ENCODE measurements around the gene TLCD3B. TPM values are rescaled to one million over a fixed set of nuclear protein-coding genes. Genes with fewer than 3 reads are reported as not detected.

The TLCD3B gene
- total and polyA plus RNA-seq, 12 donors: 0.29 TPM; not detected in 11

DNA sequence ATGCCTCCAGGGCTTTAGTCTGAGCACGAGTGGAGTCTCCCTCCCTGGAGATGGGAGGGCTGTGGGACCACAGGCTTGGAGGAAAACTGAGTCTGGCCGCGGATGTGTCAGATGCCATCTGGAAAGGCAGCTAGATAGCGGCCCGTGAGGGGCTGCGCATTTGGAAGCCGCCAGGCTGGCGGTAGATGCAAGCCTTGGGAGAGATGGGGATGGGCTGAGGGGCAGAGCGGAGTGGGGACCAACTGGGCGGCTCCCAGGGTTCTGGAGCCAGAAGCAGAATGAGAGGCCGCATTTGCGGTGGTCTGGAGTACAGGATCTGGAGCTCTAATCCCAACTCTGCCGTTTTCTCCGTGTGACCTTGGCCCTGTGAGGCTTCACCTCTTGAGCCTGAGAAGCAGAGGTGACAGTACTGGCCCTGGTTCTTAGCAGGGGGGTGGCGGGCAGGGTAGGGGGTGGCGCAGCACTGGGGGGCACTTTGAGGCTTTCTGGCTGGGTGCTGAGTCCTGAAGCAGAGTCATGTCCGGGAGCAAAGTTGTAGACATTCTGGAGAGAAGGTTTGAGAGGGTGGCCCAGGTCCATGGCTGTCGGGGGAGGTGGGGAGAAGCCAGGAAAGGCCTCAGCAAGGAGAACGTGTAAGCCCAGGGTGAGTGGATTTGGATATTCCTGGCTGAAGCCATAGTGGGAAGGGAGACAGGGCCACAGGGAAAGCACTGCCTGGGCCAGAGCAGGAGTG is 28.3 kb downstream of the TLCD3B start:
- DNase-seq (no peak), ATAC-seq (no peak)
- Histone ChIP-seq H3K27ac (no peak overlapping the region), H3K4me3 (no peak overlapping the region), H3K4me1 (peaks cover 0 to 9% (median 0%) of the 10 kb centered on the region in 9 donors), H3K36me3 (peaks cover 0 to 66% (median 4%) of the 10 kb centered on the region in 9 donors), H3K27me3 (peaks cover 0 to under 1% (median 0%) of the 10 kb centered on the region in 7 donors), H3K9me3 (no peaks in the 10 kb centered on the region)
- intact Hi-C loops (cut with DNase I): loop anchor here in 5 of 10 donors (5.0 to 10.0 kb wide), 4 partner anchors 78 to 298 kb away; partner anchors contain the start of genes CDIPT (in 3 of the 5) and KCTD13 (in 3 of the 5)
- TF ChIP-seq, protein P1, sequence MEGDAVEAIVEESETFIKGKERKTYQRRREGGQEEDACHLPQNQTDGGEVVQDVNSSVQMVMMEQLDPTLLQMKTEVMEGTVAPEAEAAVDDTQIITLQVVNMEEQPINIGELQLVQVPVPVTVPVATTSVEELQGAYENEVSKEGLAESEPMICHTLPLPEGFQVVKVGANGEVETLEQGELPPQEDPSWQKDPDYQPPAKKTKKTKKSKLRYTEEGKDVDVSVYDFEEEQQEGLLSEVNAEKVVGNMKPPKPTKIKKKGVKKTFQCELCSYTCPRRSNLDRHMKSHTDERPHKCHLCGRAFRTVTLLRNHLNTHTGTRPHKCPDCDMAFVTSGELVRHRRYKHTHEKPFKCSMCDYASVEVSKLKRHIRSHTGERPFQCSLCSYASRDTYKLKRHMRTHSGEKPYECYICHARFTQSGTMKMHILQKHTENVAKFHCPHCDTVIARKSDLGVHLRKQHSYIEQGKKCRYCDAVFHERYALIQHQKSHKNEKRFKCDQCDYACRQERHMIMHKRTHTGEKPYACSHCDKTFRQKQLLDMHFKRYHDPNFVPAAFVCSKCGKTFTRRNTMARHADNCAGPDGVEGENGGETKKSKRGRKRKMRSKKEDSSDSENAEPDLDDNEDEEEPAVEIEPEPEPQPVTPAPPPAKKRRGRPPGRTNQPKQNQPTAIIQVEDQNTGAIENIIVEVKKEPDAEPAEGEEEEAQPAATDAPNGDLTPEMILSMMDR (IDR thresholded peaks at IDR 0.05): no peak
- WGBS, 2 donors: 83 to 87% methylated on average over 19 of the region's 19 CpGs

DNA sequence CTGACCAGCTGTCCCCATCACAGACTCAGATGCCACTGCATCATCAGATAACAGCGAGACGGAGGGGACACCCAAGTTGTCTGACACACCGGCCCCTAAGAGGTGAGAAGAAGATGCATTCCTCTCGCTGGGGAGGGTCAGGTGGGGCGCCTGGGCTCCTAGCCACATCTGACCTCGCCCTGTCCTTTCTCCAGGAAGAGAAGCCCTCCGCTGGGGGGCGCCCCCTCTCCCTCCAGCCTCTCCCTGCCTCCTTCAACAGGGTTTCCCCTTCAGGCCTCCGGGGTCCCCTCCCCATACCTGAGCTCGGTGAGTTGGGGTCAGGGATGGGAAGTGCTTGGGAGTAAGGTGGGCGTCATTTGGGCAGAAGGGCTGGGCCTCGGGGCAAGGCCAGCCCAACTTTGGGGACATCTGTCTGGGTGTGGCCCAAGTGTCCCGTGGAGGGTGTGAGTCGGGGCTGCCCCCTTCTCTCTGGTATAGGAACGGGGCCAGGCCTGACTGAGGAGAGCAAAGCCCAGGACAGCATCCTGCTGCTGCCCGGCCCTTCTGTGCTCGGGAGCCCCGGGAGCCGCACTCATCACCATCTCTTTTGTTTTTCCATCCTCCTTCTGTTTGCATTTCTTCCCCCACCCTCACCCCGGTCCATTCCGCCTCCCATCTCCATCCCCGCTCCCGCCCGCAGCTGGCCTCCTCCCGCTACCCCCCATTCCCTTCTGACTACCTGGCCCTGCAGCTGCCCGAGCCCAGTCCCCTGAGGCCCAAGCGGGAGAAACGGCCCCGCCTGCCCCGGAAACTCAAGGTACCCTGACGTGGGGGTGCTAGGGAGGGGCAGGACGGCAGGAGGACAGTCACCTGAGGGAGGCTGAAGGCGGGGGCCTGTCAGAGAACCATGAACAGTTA is 30.1 kb downstream of the TLCD3B start:
- H3K4me3 ChIP-seq: no peak overlapping the region
- no peak for DNase-seq
- TF ChIP-seq, protein P1 (IDR thresholded peaks at IDR 0.05): no peak
- no peaks in the 10 kb centered on the region for H3K9me3 ChIP-seq
- peaks cover 3 to 23% (median 11%) of the 10 kb centered on the region in 9 donors for H3K4me1 ChIP-seq
- no peaks in the 10 kb centered on the region for H3K27me3 ChIP-seq
- WGBS, 2 donors: 79 to 85% methylated on average over 32 to 33 of the region's 33 CpGs
- ATAC-seq: no peak
- no peak overlapping the region for H3K27ac ChIP-seq
- H3K36me3 ChIP-seq: peaks cover 0 to 66% (median 4%) of the 10 kb centered on the region in 9 donors
- intact Hi-C loops (cut with DNase I): loop anchor here in 5 of 10 donors (5.0 to 10.0 kb wide), 4 partner anchors 76 to 296 kb away; partner anchors contain the start of genes CDIPT (in 3 of the 5) and KCTD13 (in 3 of the 5)

DNA sequence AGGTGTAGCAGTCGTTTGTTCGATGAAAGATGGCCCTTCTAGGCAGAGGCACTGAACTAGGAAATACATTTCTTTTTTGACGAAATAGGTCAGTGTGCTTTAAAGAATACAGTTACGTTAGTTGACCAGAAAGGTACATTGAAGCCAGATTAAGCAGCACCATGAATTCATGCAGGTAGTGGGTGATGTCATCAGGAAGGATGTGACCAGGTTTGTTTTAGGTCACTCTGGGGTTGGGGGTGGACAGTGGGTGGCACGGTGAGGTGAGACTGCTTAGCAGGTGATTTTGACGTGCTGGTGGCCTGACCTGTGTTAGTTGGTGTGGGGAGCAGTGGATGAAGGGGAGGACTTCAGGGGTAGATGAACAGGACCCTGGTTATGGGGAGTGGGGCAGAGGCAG is 31.5 kb downstream of the TLCD3B start:
- 90 to 93% methylated on average over 6 of the region's 6 CpGs for WGBS, 2 donors
- Histone ChIP-seq H3K27ac (no peak overlapping the region), H3K36me3 (peaks cover 0 to 64% (median 4%) of the 10 kb centered on the region in 9 donors), H3K9me3 (no peaks in the 10 kb centered on the region), H3K4me1 (peaks cover 6 to 24% (median 17%) of the 10 kb centered on the region in 9 donors), H3K4me3 (no peak overlapping the region), H3K27me3 (no peaks in the 10 kb centered on the region)
- DNase-seq (no peak), ATAC-seq (no peak)
- intact Hi-C loops (cut with DNase I): loop anchor here in 8 of 10 donors (5.0 to 10.0 kb wide), 6 partner anchors 37 to 295 kb away; partner anchors contain the start of genes CDIPT (in 4 of the 8), KCTD13 (in 4 of the 8), TMEM219 (in 3 of the 8) and PAGR1 (in 1 of the 8)
- TF ChIP-seq, protein P1 (IDR thresholded peaks at IDR 0.05): no peak

Data from heart right ventricle (tissue), 16 donors.